Head of caudate nucleus (tissue), 42 donors: ENCODE measurements around the gene KIR3DL3.
"Not testable (repeated sequence)": the region's sequence is repeated elsewhere in the genome, so short reads cannot be mapped to it uniquely, and the experiment has no call there.

Source experiments
- DNase-seq, 42 donors: peaks; one replicate each; pipeline versions ENCODE4 v3.0.0 to v3.0.0-alpha.2; 2020 to 2021; ENCODE audit warnings: mixed read lengths in 7 of 42
- intact Hi-C: fragments of 100-400 bp; cut with DNase I; formaldehyde crosslinking; loops from one replicate; pipeline ENCODE4 v1.15.0; 2022

Gene KIR3DL3

GRCh38 chr19:54772666-54773065 is 48.4 kb downstream of the KIR3DL3 start:
- DNase-seq, intact Hi-C loops: not testable (repeated sequence)

GRCh38 chr19:54775095-54775815 is 51.0 kb downstream of the KIR3DL3 start:
- intact Hi-C loops, DNase-seq: not testable (repeated sequence)

GRCh38 chr19:54775830-54776229 is 51.6 kb downstream of the KIR3DL3 start:
- DNase-seq, intact Hi-C loops: not testable (repeated sequence)

DNA sequence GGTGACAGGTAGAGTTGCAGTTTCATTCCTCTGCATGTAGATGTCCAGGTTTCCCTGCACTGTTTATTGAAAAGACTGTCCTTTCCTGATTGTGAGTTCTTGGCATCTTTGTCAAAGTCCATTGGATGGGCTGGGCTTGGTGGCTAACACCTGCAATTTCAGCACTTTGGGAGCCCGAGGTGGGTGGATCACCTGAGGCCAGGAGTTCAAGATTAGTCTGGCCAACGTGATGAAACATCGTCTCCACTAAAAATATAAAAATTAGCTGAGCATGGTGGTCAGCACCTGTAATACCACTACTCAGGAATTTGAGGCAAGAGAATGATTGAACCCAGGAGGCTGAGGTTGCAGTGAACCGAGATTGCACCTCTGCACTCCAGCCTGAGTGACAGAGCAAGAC is 53.6 kb downstream of the KIR3DL3 start:
- intact Hi-C loops, DNase-seq: not testable (repeated sequence)

- DNase-seq, intact Hi-C loops: not testable (repeated sequence)
These were observed 54.7 kb downstream of the KIR3DL3 start for GRCh38 chr19:54778896-54779295.

DNA sequence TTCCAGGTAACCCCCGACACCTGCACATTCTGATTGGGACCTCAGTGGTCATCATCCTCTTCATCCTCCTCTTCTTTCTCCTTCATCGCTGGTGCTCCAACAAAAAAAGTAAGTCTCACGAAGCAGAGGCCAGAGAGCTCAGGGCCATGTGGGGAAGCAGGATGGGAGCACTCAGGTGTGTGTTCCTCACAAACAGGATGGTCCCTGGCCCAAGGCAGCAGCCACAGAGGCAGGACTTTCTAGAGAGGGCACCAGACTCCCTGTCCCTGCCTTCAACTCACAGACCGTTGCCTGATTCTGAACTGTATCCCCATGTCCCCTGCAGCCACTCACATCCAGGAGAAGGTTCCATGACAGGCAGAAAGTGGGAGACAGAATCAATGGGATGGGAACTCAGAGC is 58.7 kb downstream of the KIR3DL3 start:
- DNase-seq, intact Hi-C loops: not testable (repeated sequence)
